Keratinocyte (primary cell): ENCODE measurements around the gene RAB44.

Source experiments
- EZH2 ChIP-seq: IDR thresholded peaks from one replicate; pipeline ENCODE4 v1.6.1; 2012; ENCODE audit warnings: inconsistent platforms, mild to moderate bottlenecking, low read length, moderate library complexity
- TF ChIP-seq, protein P1 (sequence below), 3 experiments: IDR thresholded peaks in 1 of 3; conservative IDR thresholded peaks in 1 of 3; optimal IDR thresholded peaks in 1 of 3; 2 replicates in 2 of 3; 3 replicates in 1 of 3; pipeline versions ENCODE3 to v1.5.1; 2011; ENCODE audit warnings: low read length in 3 of 3, mild to moderate bottlenecking in 3 of 3, moderate library complexity in 2 of 3, control low read depth in 1 of 3, inconsistent platforms in 1 of 3; ENCODE audit not compliant: insufficient read depth in 2 of 3; ENCODE audit errors: extremely low read depth in 1 of 3

DNA sequence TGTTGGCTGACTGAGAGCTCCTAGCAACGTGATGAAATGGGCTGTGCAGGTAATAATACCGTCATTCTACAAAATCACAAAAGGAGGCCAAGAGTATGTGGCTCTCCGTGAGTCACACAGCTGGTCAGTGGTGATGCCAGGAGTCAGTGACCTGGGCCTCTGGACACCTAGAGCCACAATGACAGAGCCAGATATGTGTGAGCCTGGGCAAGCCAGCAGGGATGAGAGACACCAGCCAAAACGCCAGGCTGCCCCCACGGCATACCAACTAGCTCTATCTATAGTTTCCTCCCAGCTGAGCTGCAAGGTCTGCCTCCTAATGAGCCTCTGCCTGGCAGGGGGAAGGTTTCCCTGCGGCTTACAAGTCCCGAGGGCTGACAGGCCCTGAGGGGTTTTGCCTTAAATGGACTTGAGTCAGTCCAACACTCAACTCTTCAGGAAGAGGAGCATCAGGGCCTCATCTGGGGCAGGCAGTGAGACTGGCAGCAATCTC lies 71.6 kb downstream of the RAB44 start:
- TF ChIP-seq, protein P1, sequence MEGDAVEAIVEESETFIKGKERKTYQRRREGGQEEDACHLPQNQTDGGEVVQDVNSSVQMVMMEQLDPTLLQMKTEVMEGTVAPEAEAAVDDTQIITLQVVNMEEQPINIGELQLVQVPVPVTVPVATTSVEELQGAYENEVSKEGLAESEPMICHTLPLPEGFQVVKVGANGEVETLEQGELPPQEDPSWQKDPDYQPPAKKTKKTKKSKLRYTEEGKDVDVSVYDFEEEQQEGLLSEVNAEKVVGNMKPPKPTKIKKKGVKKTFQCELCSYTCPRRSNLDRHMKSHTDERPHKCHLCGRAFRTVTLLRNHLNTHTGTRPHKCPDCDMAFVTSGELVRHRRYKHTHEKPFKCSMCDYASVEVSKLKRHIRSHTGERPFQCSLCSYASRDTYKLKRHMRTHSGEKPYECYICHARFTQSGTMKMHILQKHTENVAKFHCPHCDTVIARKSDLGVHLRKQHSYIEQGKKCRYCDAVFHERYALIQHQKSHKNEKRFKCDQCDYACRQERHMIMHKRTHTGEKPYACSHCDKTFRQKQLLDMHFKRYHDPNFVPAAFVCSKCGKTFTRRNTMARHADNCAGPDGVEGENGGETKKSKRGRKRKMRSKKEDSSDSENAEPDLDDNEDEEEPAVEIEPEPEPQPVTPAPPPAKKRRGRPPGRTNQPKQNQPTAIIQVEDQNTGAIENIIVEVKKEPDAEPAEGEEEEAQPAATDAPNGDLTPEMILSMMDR (optimal IDR thresholded peaks at IDR 0.05 in 1 of 3, IDR thresholded peaks at IDR 0.05 in 1 of 3, conservative IDR thresholded peaks at IDR 0.05 in 1 of 3; ENCODE audit: extremely low read depth in 1 of 3, insufficient read depth in 2 of 3, low read length in 3 of 3): no peak
- no peak for TF ChIP-seq EZH2
